CD14-positive monocyte (primary cell): Measurements from ENCODE around the gene ATXN2. TPM values are rescaled to one million over a fixed set of nuclear protein-coding genes. Genes with fewer than 3 reads are reported as not detected.

Experiments used
- DNase-seq, 3 donors: peaks; one replicate each; pipeline ENCODE4 v3.0.0-alpha.2; 2011 to 2022
- H2AFZ ChIP-seq: 2 replicates; pipeline ENCODE4 v1.6.0; 2012; ENCODE audit warnings: mild to moderate bottlenecking, low read depth, low read length, inconsistent platforms; ENCODE audit not compliant: insufficient read depth, poor library complexity, severe bottlenecking
- H3K27ac ChIP-seq, 2 donors: 1 replicate in 1 of 2; 2 replicates in 1 of 2; pipeline ENCODE4 v1.5.1; 2012 to 2013; ENCODE audit warnings: low read length in 2 of 2, control low read depth in 1 of 2, inconsistent platforms in 1 of 2, low read depth in 1 of 2, mild to moderate bottlenecking in 1 of 2
- H3K27me3 ChIP-seq, 2 donors: one replicate each; pipeline versions ENCODE4 v1.6.0 to v1.6.1; 2011 to 2013; ENCODE audit warnings: low read length in 2 of 2; ENCODE audit not compliant: control insufficient read depth in 2 of 2, insufficient read depth in 2 of 2
- H3K36me3 ChIP-seq, 2 donors: replicated peaks in 1 of 2; 1 replicate in 1 of 2; 2 replicates in 1 of 2; pipeline versions ENCODE4 v1.5.1 to v1.6.1; 2012 to 2013; ENCODE audit warnings: low read length in 2 of 2, control low read depth in 1 of 2, inconsistent platforms in 1 of 2, mild to moderate bottlenecking in 1 of 2; ENCODE audit not compliant: insufficient read depth in 2 of 2, control insufficient read depth in 1 of 2
- H3K4me1 ChIP-seq, 2 donors: 1 replicate in 1 of 2; 2 replicates in 1 of 2; pipeline versions ENCODE4 v1.5.1 to v1.6.1; 2012 to 2013; ENCODE audit warnings: low read length in 2 of 2, control low read depth in 1 of 2, inconsistent platforms in 1 of 2, mild to moderate bottlenecking in 1 of 2, moderate library complexity in 1 of 2; ENCODE audit not compliant: insufficient read depth in 2 of 2, control insufficient read depth in 1 of 2
- H3K4me2 ChIP-seq: replicated peaks from 2 replicates; pipeline ENCODE3; 2012; ENCODE audit warnings: low read length, moderate library complexity, mild to moderate bottlenecking; ENCODE audit not compliant: poor library complexity, severe bottlenecking; ENCODE audit errors: extremely low read depth
- H3K4me3 ChIP-seq, 3 experiments: fragments of 200-600 bp in 1 of 3; sonication (generic) in 1 of 3; replicated peaks in 1 of 3; 1 replicate in 2 of 3; 2 replicates in 1 of 3; pipeline ENCODE4 v1.5.1; 2011 to 2013; ENCODE audit warnings: low read length in 3 of 3, mild to moderate bottlenecking in 3 of 3, control low read depth in 2 of 3, low read depth in 2 of 3, inconsistent platforms in 1 of 3, moderate library complexity in 1 of 3
- H3K79me2 ChIP-seq: 2 replicates; pipeline ENCODE4 v1.6.0; 2012; ENCODE audit warnings: mild to moderate bottlenecking, control low read depth, inconsistent platforms, low read length, moderate library complexity; ENCODE audit not compliant: insufficient read depth
- H3K9ac ChIP-seq: 2 replicates; pipeline ENCODE4 v1.6.0; 2017; ENCODE audit warnings: low read length, mild to moderate bottlenecking; ENCODE audit not compliant: insufficient read depth, poor library complexity, severe bottlenecking
- H3K9me3 ChIP-seq, 2 donors: replicated peaks in 1 of 2; 1 replicate in 1 of 2; 2 replicates in 1 of 2; pipeline versions ENCODE4 v1.5.1 to v1.6.1; 2012 to 2013; ENCODE audit warnings: low read length in 2 of 2, control low read depth in 1 of 2; ENCODE audit not compliant: control insufficient read depth in 1 of 2, insufficient read depth in 1 of 2
- H4K20me1 ChIP-seq: 2 replicates; pipeline ENCODE4 v1.6.0; 2012; ENCODE audit warnings: mild to moderate bottlenecking, low read length, control low read depth, moderate library complexity; ENCODE audit not compliant: insufficient read depth
- H3K27ac Mint-ChIP-seq, 7 donors: one replicate each; pipeline ENCODE4 v1.8.0; 2020; ENCODE audit warnings: mild to moderate bottlenecking in 7 of 7, mixed read lengths in 7 of 7, moderate library complexity in 6 of 7, inconsistent platforms in 2 of 7
- H3K27me3 Mint-ChIP-seq, 3 donors: one replicate each; pipeline ENCODE4 v1.8.0; 2021 to 2022; ENCODE audit warnings: low read depth in 3 of 3, mild to moderate bottlenecking in 3 of 3, mixed read lengths in 3 of 3, moderate library complexity in 3 of 3, inconsistent platforms in 1 of 3
- H3K36me3 Mint-ChIP-seq, 2 donors: one replicate each; pipeline ENCODE4 v1.8.0; 2020; ENCODE audit warnings: mixed read lengths in 2 of 2, inconsistent platforms in 1 of 2, mild to moderate bottlenecking in 1 of 2
- H3K4me1 Mint-ChIP-seq: one replicate; pipeline ENCODE4 v1.8.0; 2020; ENCODE audit warnings: mild to moderate bottlenecking, mixed read lengths
- H3K4me3 Mint-ChIP-seq, 2 donors: one replicate each; pipeline ENCODE4 v1.8.0; 2020; ENCODE audit warnings: mild to moderate bottlenecking in 2 of 2, mixed read lengths in 2 of 2, moderate library complexity in 1 of 2
- H3K9me3 Mint-ChIP-seq, 7 donors: one replicate each; pipeline ENCODE4 v1.8.0; 2020 to 2022; ENCODE audit warnings: mixed read lengths in 7 of 7, mild to moderate bottlenecking in 6 of 7, moderate library complexity in 6 of 7, inconsistent platforms in 2 of 7
- WGBS: methylation state at CpG from one replicate; pipeline ENCODE4 v1.1.5; 2013; ENCODE audit warnings: missing lambda C conversion rate; ENCODE audit not compliant: insufficient coverage; 5-methylcytosine and 5-hydroxymethylcytosine counted together
- intact Hi-C, 2 donors: fragments of 100-400 bp; cut with micrococcal nuclease; formaldehyde crosslinking; loops; one replicate each; pipeline versions ENCODE4 v1.15.0 to v1.15.1; 2023
- polyA plus RNA-seq, 3 donors: library from polyadenylated mRNA; depleted of rRNA in 1 of 3; unstranded in 2 of 3; stranded (reverse) in 1 of 3; fragments of 300-500 nt in 2 of 3; fragments of >200 nt in 1 of 3; fragmentation: Illumina TruSeq in 2 of 3; gene quantifications; 1 replicate in 2 of 3; 2 replicates in 1 of 3; pipeline ENCODE4 v1.2.3, GENCODE V29; 2012 to 2021
- TF ChIP-seq, protein P1 (sequence below): fragments of 200-600 bp; IDR thresholded peaks from one replicate; pipeline ENCODE4 v1.8.0; 2022; ENCODE audit warnings: antibody characterized with exemption, mild to moderate bottlenecking

Gene ATXN2
- polyA plus RNA-seq, 3 donors = 4.3 to 28.8 (median 11.9) TPM

DNA sequence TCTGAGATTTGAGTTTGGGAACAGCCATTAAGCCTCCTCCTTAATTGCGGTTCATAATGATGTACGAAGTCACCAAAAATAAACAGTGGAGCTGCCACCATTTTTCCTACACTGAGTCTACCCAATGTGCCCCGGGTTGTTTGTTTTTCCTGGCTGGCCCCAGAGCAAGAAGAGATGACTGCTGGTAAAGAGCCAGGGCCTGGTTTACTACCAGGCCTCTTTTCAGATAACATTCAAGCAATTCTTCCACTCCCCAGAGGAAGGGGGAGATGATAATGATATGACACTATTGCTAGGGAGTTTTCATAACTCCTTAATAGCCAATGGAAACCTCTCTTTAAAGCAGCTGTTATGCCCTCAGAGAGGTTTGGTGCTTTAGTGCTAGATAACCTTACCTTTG lies 44.3 kb upstream of the ATXN2 start:
- TF ChIP-seq, protein P1, sequence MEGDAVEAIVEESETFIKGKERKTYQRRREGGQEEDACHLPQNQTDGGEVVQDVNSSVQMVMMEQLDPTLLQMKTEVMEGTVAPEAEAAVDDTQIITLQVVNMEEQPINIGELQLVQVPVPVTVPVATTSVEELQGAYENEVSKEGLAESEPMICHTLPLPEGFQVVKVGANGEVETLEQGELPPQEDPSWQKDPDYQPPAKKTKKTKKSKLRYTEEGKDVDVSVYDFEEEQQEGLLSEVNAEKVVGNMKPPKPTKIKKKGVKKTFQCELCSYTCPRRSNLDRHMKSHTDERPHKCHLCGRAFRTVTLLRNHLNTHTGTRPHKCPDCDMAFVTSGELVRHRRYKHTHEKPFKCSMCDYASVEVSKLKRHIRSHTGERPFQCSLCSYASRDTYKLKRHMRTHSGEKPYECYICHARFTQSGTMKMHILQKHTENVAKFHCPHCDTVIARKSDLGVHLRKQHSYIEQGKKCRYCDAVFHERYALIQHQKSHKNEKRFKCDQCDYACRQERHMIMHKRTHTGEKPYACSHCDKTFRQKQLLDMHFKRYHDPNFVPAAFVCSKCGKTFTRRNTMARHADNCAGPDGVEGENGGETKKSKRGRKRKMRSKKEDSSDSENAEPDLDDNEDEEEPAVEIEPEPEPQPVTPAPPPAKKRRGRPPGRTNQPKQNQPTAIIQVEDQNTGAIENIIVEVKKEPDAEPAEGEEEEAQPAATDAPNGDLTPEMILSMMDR = no peak
- Histone ChIP-seq H3K27me3 (no peaks in the 10 kb centered on the region), H3K4me2 (no peak overlapping the region), H3K4me3 (no peak overlapping the region), H3K9ac (no peak overlapping the region), H3K4me1 (no peaks in the 10 kb centered on the region), H4K20me1 (peaks cover 7% of the 10 kb centered on the region), H3K9me3 (no peaks in the 10 kb centered on the region), H3K36me3 (peaks cover 61 to 83% of the 10 kb centered on the region in 2 donors), H2AFZ (no peak overlapping the region), H3K79me2 (no peaks in the 10 kb centered on the region), H3K27ac (no peak overlapping the region)
- peaks cover 72 to 89% of the 10 kb centered on the region in 2 donors for H3K36me3 Mint-ChIP-seq
- DNase-seq = no peak
- H3K4me3 Mint-ChIP-seq = no peak overlapping the region
- intact Hi-C loops = no loop called here
- H3K27me3 Mint-ChIP-seq = no peaks in the 10 kb centered on the region
- H3K9me3 Mint-ChIP-seq = no peaks in the 10 kb centered on the region
- H3K27ac Mint-ChIP-seq = no peak overlapping the region
- no CpG with 5 or more reads among the region's 3 CpGs for WGBS
- H3K4me1 Mint-ChIP-seq = no peaks in the 10 kb centered on the region

DNA sequence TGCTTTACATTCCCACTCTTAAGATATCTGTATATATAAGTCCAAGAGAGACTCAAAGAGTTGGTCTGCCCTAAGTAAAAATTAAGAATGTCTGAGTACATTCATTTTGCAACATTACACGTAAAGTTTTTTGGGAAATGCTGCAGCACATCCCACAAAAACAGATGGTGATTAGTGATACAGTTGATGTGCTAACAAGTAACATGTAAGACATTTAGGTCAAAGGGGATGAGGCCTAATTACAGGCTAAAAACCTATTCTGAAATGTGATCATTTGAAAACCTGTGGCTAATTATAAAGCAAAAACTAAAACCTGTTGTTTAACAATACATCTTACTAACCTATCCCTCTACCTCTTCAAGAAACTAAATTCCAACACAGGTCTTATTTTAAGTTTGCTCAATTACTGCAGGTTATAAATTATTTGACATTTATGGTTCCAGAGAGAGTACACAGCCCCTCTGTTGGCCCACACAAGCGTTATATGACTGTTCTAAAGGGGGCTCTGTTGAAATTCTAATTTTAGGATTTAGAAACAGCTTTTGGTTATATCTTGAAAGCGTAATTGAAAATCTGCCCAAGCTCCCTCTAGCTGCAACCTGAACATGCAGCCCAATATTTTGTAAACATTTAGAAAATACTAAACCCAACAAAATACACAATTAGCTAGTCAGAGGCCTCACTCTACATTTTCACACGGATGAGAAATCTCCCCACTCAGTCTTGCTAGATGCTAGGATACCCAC lies 43.7 kb upstream of the ATXN2 start:
- 100% methylated on average over 1 of the region's 4 CpGs for WGBS
- intact Hi-C loops = no loop called here
- peaks cover 60 to 84% of the 10 kb centered on the region in 2 donors for H3K36me3 ChIP-seq

More for the DNA sequence above, 43.7 kb upstream of the ATXN2 start:
- Mint-ChIP-seq H3K27ac (peak overlapping the region in 1 of 7 donors; percentile 7), H3K4me3 (no peak overlapping the region), H3K4me1 (no peaks in the 10 kb centered on the region), H3K36me3 (peaks cover 70 to 89% of the 10 kb centered on the region in 2 donors), H3K27me3 (no peaks in the 10 kb centered on the region), H3K9me3 (no peaks in the 10 kb centered on the region)
- H4K20me1 ChIP-seq = peaks cover 7% of the 10 kb centered on the region
- no peaks in the 10 kb centered on the region for H3K9me3 ChIP-seq
- no peaks in the 10 kb centered on the region for H3K27me3 ChIP-seq
- no peak overlapping the region for H2AFZ ChIP-seq
- H3K4me1 ChIP-seq = no peaks in the 10 kb centered on the region
- H3K27ac ChIP-seq = no peak overlapping the region
- H3K79me2 ChIP-seq = no peaks in the 10 kb centered on the region
- no peak overlapping the region for H3K4me2 ChIP-seq
- no peak for DNase-seq
- no peak overlapping the region for H3K4me3 ChIP-seq
- TF ChIP-seq, protein P1 = no peak
- no peak overlapping the region for H3K9ac ChIP-seq
